ENCODE data around the gene RCAN2.

RCAN2 gene

DNA sequence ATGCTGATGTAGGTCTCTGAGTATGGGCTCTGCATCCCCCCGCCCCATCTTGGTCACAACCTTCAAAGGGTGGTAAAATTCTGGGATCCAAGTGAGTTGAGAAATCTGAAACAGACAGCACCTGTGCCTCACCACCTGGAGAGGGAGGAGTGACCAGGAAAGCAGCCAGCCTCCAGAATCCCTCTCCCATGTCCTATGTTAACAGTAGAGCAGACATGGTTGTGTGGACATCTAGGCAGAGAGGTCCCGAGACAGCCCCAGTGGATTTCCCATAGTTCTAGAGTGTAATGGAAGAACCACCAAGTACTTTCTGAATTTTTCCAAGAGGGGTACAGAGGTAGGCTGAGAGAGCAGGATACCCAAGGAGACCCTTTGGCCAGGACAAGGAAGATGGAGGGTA lies 216.7 kb downstream of the RCAN2 start:
- FAIRE-seq, result no peak
- no peak for DNase-seq (ENCODE audit: insufficient read length)
- no peak for TF ChIP-seq POLR2AphosphoS5 (IDR thresholded peaks at IDR 0.05; ENCODE audit: low read depth, low read length)
- TF ChIP-seq TAF1 (IDR thresholded peaks at IDR 0.05; ENCODE audit: borderline replicate concordance, low read depth, low read length), result no peak
- no peak for TF ChIP-seq POLR2A (IDR thresholded peaks at IDR 0.05; ENCODE audit: low read depth, low read length)

DNA sequence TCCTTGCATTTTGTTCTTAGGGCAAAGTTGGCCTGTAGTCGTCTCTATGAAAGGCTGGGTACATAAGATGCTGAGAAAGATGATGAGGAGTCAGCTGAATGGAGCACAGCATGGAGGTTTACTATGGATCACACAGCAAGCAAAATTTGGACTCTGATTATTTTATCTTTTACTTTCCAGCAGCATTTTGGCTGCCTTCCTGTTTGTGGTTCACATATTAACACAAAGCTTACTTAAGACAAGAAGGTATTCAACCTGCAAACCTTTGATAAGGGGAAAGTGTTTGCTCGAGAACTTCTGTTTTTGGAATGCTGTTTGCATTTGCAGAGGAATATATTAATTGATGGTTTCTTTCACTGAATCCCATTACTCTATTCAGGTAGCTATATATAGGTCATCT lies 217.3 kb downstream of the RCAN2 start:
- FAIRE-seq, result no peak

DNA sequence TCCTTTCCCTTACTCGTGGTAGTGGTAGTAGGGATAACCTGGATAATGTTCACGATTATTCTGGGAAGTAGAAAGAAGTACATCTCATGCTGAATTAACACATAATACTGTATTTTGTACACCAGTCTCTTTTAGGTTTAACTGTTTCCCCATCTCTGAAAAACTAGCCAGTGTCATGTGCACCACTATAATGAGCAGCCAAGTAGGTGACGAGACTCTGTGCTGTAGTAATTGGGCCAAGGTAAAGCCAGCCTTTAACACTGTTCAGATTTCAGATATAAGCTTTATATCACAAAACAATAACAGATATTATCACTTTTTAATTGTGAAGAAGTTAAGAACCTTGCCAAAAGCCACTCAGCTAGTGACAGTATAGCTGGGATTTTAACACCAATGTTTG lies 219.5 kb downstream of the RCAN2 start:
- FAIRE-seq (no peak), DNase-seq (ENCODE audit: insufficient read length) (no peak)
- TF ChIP-seq POLR2A (IDR thresholded peaks at IDR 0.05; ENCODE audit: low read depth, low read length), result no peak
- TF ChIP-seq POLR2AphosphoS5 (IDR thresholded peaks at IDR 0.05; ENCODE audit: low read depth, low read length), result no peak
- TF ChIP-seq TAF1 (IDR thresholded peaks at IDR 0.05; ENCODE audit: borderline replicate concordance, low read depth, low read length), result no peak

More for the DNA sequence above, 217.3 kb downstream of the RCAN2 start:
- no peak for TF ChIP-seq POLR2A (IDR thresholded peaks at IDR 0.05; ENCODE audit: low read depth, low read length)
- TF ChIP-seq TAF1 (IDR thresholded peaks at IDR 0.05; ENCODE audit: borderline replicate concordance, low read depth, low read length), result no peak
- TF ChIP-seq POLR2AphosphoS5 (IDR thresholded peaks at IDR 0.05; ENCODE audit: low read depth, low read length), result no peak
- DNase-seq (ENCODE audit: insufficient read length), result no peak

DNA sequence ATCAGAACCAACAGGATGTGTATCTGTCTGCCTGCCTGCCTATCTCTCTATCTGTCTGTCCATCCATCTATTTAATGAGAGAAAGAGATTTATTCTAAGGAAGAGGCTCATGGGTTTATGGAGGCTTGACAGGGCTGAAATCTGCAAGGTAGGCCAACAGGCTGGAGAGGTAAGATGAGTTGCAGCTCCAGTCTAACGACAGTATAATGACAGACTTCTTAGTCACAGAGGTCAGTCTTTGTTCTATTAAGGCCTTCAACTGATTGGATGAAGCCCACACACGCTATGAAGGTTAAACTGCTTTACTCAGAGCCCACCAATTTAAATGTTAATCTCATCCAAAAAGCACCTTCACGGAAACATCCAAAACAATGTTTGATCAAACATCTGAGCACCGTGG lies 220.1 kb downstream of the RCAN2 start:
- FAIRE-seq, result no peak
- no peak for TF ChIP-seq TAF1 (IDR thresholded peaks at IDR 0.05; ENCODE audit: borderline replicate concordance, low read depth, low read length)
- no peak for TF ChIP-seq POLR2A (IDR thresholded peaks at IDR 0.05; ENCODE audit: low read depth, low read length)
- TF ChIP-seq POLR2AphosphoS5 (IDR thresholded peaks at IDR 0.05; ENCODE audit: low read depth, low read length), result no peak
- no peak for DNase-seq (ENCODE audit: insufficient read length)

DNA sequence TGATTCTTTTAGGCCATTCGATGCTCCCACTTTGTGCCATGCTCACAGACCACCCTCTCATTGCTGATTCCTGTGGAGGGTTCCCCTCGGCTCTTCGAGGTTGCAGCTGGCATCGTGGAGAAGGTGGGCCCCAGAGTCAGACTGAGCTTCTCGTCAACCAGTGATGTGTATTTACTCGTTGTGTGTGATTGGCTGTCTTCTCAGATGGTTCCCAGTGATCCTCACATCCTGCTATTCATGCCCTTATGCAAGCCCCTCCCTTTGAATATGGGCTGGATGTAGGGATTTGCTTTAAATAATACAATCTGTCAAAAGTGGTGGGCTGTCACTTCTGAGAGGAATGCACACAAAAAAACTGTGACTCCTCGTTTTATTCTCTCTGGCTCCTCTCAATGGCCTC lies 220.9 kb downstream of the RCAN2 start:
- DNase-seq (ENCODE audit: insufficient read length) (no peak), FAIRE-seq (no peak)
- TF ChIP-seq TAF1 (IDR thresholded peaks at IDR 0.05; ENCODE audit: borderline replicate concordance, low read depth, low read length) (no peak), POLR2AphosphoS5 (IDR thresholded peaks at IDR 0.05; ENCODE audit: low read depth, low read length) (no peak), POLR2A (IDR thresholded peaks at IDR 0.05; ENCODE audit: low read depth, low read length) (no peak)

DNA sequence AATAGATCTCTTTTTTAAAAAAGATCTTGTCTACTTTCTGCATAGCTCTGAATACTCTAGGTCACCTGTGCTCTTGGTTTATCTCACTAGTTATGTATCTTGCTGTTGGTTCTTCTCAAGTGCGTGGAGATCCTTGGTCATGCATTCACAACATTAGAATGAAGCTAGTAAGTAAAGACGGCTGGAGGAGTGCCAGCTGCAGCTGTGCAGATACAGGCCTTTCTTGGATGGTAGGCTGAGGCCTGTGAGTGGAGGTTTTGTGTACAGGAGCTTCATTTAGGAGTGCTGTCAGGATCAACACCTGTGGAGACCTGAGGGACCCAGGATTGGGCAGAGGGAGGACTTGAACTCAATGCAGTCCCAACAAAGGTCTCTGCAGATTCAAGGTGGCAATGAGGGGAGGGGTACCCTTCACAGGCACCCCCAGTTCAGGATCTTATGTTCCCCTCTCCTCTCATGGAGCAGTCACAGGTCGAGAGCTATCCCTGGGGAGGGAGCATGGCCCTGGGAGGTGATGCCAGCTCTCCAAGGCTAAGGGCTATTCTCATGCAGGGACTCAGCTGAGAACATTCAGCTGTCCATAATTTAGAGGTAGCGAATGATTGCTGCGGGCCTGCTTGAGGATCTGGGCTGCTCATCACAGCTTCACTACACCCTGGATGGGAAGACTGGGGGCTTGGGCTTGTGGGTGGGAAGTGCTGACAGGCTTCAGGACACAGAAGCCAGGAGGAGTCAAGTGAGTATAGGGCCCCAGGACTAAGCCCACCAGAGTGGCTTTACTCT lies 221.6 kb downstream of the RCAN2 start:
- no peak for TF ChIP-seq TAF1 (IDR thresholded peaks at IDR 0.05; ENCODE audit: borderline replicate concordance, low read depth, low read length)
- TF ChIP-seq POLR2AphosphoS5 (IDR thresholded peaks at IDR 0.05; ENCODE audit: low read depth, low read length), result no peak
- TF ChIP-seq POLR2A (IDR thresholded peaks at IDR 0.05; ENCODE audit: low read depth, low read length), result no peak
- no peak for DNase-seq (ENCODE audit: insufficient read length)
- FAIRE-seq, result no peak

DNA sequence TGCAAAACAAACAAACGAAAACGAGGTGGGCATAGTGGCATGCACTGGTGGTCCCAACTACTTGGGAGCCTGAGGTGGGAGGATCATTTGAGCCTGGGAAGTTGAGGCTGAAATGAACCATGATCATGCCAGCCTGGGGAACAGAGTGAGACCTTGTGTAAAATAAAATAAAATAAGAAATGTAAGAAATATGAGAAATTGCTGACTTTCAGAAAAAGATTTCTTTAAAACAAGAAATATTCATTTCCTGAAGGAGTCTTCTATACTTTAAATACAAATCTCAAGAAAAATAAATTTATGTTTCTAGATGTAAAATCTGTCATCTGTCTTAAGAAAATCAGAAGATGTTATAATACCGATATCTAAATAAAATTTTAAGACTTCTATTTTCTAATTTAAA lies 223.7 kb downstream of the RCAN2 start:
- TF ChIP-seq POLR2AphosphoS5 (IDR thresholded peaks at IDR 0.05; ENCODE audit: low read depth, low read length), result no peak
- no peak for TF ChIP-seq TAF1 (IDR thresholded peaks at IDR 0.05; ENCODE audit: borderline replicate concordance, low read depth, low read length)
- no peak for TF ChIP-seq POLR2A (IDR thresholded peaks at IDR 0.05; ENCODE audit: low read depth, low read length)
- FAIRE-seq, result no peak
- no peak for DNase-seq (ENCODE audit: insufficient read length)

DNA sequence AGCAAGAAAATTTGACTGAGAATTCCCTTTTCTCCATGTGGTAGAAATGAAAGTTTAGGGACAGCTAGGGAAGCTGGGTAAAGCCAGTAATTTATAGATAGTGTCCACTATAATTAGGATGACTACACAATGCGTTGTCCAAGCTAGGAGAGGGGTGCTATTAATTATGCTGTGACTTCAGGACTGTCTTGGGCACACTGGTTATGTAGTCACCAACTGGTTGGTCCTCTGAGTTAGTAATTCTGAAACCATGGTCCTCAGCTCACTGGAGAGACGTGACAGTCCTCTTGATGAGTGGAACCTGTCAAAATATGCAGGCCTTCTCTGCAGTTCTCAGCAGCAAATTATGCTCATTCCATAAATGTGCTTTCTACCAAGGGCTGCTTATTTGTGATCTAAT lies 225.9 kb downstream of the RCAN2 start:
- FAIRE-seq (no peak), DNase-seq (ENCODE audit: insufficient read length) (no peak)

DNA sequence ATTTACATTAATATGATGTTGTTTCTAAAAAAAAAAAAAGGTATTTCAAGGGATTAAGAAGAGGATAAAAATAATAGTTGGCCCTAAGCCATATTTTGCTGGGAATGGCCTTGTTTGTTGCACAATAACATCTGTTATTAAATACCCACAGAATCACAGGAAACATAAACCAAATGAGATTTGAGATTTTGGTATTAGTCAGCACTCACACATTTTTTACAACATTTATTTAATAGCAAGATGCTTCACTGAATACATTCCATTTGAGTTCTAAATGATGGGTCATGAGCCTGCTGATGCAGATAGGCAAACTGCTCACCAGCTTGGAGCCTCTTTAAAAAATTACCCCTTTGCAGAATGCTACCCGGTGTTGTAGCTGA lies 227.6 kb downstream of the RCAN2 start:
- TF ChIP-seq TAF1 (IDR thresholded peaks at IDR 0.05; ENCODE audit: borderline replicate concordance, low read depth, low read length) (no peak), POLR2A (IDR thresholded peaks at IDR 0.05; ENCODE audit: low read depth, low read length) (no peak), POLR2AphosphoS5 (IDR thresholded peaks at IDR 0.05; ENCODE audit: low read depth, low read length) (no peak)
- no peak for DNase-seq (ENCODE audit: insufficient read length)
- no peak for FAIRE-seq

More for the DNA sequence above, 225.9 kb downstream of the RCAN2 start:
- no peak for TF ChIP-seq POLR2AphosphoS5 (IDR thresholded peaks at IDR 0.05; ENCODE audit: low read depth, low read length)
- TF ChIP-seq TAF1 (IDR thresholded peaks at IDR 0.05; ENCODE audit: borderline replicate concordance, low read depth, low read length), result no peak
- no peak for TF ChIP-seq POLR2A (IDR thresholded peaks at IDR 0.05; ENCODE audit: low read depth, low read length)

DNA sequence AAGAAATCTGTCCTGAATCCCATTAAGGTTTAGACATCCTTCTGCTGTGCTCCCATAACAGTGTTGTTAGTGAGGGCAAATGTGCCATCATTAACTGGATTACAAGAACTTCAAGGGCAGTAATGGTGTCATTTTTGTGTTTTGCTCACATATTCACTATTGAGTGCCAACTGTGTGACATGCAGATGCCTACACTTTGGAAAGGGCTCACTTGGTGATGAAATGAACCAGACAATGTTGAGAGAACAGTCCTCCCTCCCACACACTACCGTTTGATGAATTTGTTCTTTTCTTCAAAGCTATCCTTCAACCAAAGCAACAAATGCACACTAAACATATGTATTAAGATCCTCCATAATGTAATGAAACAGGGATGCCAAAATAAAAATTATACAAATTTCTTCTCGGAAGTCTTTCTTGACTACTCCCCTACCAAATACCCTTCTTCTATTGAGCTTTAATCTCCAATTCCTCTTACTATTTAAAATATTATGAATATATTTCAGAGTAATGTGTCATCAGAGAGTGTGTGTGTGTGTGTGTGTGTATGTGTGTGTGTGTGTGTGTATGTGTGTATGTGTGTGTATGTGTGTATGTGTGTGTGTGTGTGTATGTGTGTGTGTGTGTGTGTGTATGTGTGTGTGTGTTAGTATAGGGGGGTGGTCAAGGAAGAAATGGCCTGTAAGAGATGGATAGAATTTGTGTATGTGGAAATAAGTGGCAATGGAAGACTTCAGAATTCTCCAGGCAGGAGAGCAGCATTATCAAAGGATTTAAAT lies 228.1 kb downstream of the RCAN2 start:
- no peak for DNase-seq (ENCODE audit: insufficient read length)
- TF ChIP-seq TAF1 (IDR thresholded peaks at IDR 0.05; ENCODE audit: borderline replicate concordance, low read depth, low read length) (no peak), POLR2AphosphoS5 (IDR thresholded peaks at IDR 0.05; ENCODE audit: low read depth, low read length) (no peak), POLR2A (IDR thresholded peaks at IDR 0.05; ENCODE audit: low read depth, low read length) (no peak)
- no peak for FAIRE-seq

DNA sequence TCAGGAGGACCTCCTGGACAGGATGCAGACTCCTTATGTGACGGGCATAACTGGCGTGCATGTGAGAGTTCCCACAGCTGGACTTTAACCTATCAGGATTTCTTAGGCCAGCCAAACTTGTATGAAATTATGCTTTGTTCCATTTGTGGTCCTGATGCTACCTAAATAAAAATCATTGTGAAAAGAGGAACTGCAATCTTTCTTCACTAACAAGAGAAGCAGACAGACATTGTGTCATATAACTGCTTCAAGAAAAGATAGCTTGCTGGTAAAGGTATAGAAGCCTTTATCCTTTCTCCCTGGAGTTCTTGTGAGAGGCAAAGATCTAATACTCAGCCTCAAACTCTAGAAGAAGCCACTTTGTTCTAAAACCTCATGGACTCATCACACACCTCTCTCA lies 233.0 kb downstream of the RCAN2 start:
- FAIRE-seq, result no peak
- DNase-seq (ENCODE audit: insufficient read length), result no peak
- no peak for TF ChIP-seq TAF1 (IDR thresholded peaks at IDR 0.05; ENCODE audit: borderline replicate concordance, low read depth, low read length)
- no peak for TF ChIP-seq POLR2A (IDR thresholded peaks at IDR 0.05; ENCODE audit: low read depth, low read length)
- TF ChIP-seq POLR2AphosphoS5 (IDR thresholded peaks at IDR 0.05; ENCODE audit: low read depth, low read length), result no peak

DNA sequence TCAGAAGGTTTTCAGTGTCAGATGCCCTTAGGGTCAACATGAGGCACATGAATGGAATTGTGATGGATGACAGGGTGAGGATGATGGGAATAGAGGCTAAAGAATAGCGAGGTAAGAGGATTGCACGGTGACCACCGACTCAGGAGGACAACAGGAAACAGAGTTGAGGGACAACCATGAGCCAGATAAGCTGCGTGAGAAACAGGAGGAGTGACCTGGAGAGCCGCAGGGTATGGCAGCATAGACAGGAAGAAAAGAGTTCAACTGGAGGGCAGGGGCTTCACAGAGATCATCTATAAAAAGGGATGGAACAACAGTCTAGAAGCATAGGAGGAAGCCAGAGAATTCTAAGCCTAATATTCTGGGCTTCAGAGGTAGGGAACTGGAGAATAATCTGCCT lies 235.7 kb downstream of the RCAN2 start:
- DNase-seq (ENCODE audit: insufficient read length) (no peak), FAIRE-seq (no peak)
- TF ChIP-seq TAF1 (IDR thresholded peaks at IDR 0.05; ENCODE audit: borderline replicate concordance, low read depth, low read length), result no peak
- TF ChIP-seq POLR2AphosphoS5 (IDR thresholded peaks at IDR 0.05; ENCODE audit: low read depth, low read length), result no peak
- no peak for TF ChIP-seq POLR2A (IDR thresholded peaks at IDR 0.05; ENCODE audit: low read depth, low read length)

Data from GM12892 (cell line).